Hepatocyte (in vitro differentiated cells): Measurements from ENCODE around the gene PDE1C. TPM values are rescaled to one million over a fixed set of nuclear protein-coding genes. Genes with fewer than 3 reads are reported as not detected.

Experiments used
- DNase-seq: peaks from one replicate; pipeline ENCODE4 v3.0.0-alpha.2; 2016; ENCODE audit warnings: low spot score
- H2AFZ ChIP-seq: fragments of 200-600 bp; sonication (generic); 2 replicates; pipeline ENCODE4 v1.6.0; 2016; ENCODE audit warnings: antibody characterized with exemption, mild to moderate bottlenecking
- H3K27ac ChIP-seq: fragments of 200-600 bp; sonication (generic); 2 replicates; pipeline ENCODE4 v1.5.1; 2016; ENCODE audit warnings: mild to moderate bottlenecking
- H3K27me3 ChIP-seq: fragments of 200-600 bp; sonication (generic); 2 replicates; pipeline ENCODE4 v1.6.1; 2016
- H3K36me3 ChIP-seq: fragments of 200-600 bp; sonication (generic); replicated peaks from 2 replicates; pipeline ENCODE4 v1.5.1; 2016; ENCODE audit warnings: low read depth; ENCODE audit not compliant: insufficient read depth
- H3K4me1 ChIP-seq: fragments of 200-600 bp; sonication (generic); 2 replicates; pipeline ENCODE4 v1.5.1; 2016; ENCODE audit warnings: mild to moderate bottlenecking, moderate library complexity; ENCODE audit not compliant: insufficient read depth
- H3K4me2 ChIP-seq: fragments of 200-600 bp; sonication (generic); 2 replicates; pipeline ENCODE4 v1.6.0; 2016
- H3K4me3 ChIP-seq: fragments of 200-600 bp; sonication (generic); 2 replicates; pipeline ENCODE4 v1.5.1; 2016; ENCODE audit warnings: mild to moderate bottlenecking
- H3K79me2 ChIP-seq: fragments of 200-600 bp; sonication (generic); 2 replicates; pipeline ENCODE4 v1.6.0; 2017; ENCODE audit warnings: mild to moderate bottlenecking
- H3K9me2 ChIP-seq: fragments of 200-600 bp; sonication (generic); replicated peaks from 2 replicates; pipeline ENCODE4 v1.6.0; 2017; ENCODE audit warnings: mild to moderate bottlenecking; ENCODE audit not compliant: insufficient read depth
- H3K9me3 ChIP-seq: fragments of 200-600 bp; sonication (generic); 2 replicates; pipeline ENCODE4 v1.5.1; 2016; ENCODE audit warnings: low read depth, mild to moderate bottlenecking
- H4K20me1 ChIP-seq: fragments of 200-600 bp; sonication (generic); 2 replicates; pipeline ENCODE4 v1.6.0; 2016; ENCODE audit warnings: mild to moderate bottlenecking; ENCODE audit not compliant: insufficient read depth, poor library complexity, severe bottlenecking
- CTCF ChIP-seq: fragments of 200-600 bp; sonication (generic); IDR thresholded peaks from 2 replicates; pipeline ENCODE4 v1.5.1; 2016; ENCODE audit warnings: antibody characterized with exemption, mild to moderate bottlenecking; ENCODE audit not compliant: poor library complexity
- EZH2 ChIP-seq: fragments of 200-600 bp; sonication (generic); IDR thresholded peaks from 2 replicates; pipeline ENCODE4 v1.6.1; 2016; ENCODE audit warnings: antibody characterized with exemption, mild to moderate bottlenecking, borderline replicate concordance
- EZH2phosphoT487 ChIP-seq: fragments of 200-600 bp; sonication (generic); IDR thresholded peaks from one replicate; pipeline ENCODE4 v1.6.1; 2018; ENCODE audit warnings: antibody characterized with exemption, mild to moderate bottlenecking, low read depth, moderate library complexity; ENCODE audit not compliant: unreplicated experiment, severe bottlenecking
- WGBS: methylation state at CpG from one replicate; pipeline ENCODE4 v1.1.6; 2016; ENCODE audit warnings: low lambda C conversion rate; ENCODE audit errors: missing lambda C conversion rate; 5-methylcytosine and 5-hydroxymethylcytosine counted together
- polyA plus RNA-seq: library from polyadenylated mRNA; unstranded; fragments of >200 nt; fragmentation: Nextera tagmentation; extraction: Ambion mirVana; gene quantifications from 2 replicates; pipeline ENCODE4 v1.2.1, GENCODE V29; 2016
- total RNA-seq: library from RNA; depleted of rRNA; stranded (reverse); fragments of >200 nt; gene quantifications from 2 replicates; pipeline ENCODE4 v1.2.3, GENCODE V29; 2014

PDE1C gene
- total and polyA plus RNA-seq, 2 experiments from 2014 or later, result 1.8 to 5.0 TPM

- H3K9me2 ChIP-seq, result no peaks in the 10 kb centered on the region
- H3K4me1 ChIP-seq, result no peaks in the 10 kb centered on the region
- WGBS, result 94% methylated on average over 4 of the region's 4 CpGs
- no peak for DNase-seq
- H3K79me2 ChIP-seq, result no peaks in the 10 kb centered on the region
- H3K27ac ChIP-seq, result no peak overlapping the region
- no peak overlapping the region for H2AFZ ChIP-seq
- no peaks in the 10 kb centered on the region for H3K36me3 ChIP-seq
- H3K9me3 ChIP-seq, result no peaks in the 10 kb centered on the region
- H3K4me3 ChIP-seq, result no peak overlapping the region
- no peak overlapping the region for H3K4me2 ChIP-seq
- TF ChIP-seq CTCF (no peak), EZH2phosphoT487 (no peak), EZH2 (no peak)
- H3K27me3 ChIP-seq, result no peaks in the 10 kb centered on the region
- H4K20me1 ChIP-seq, result no peaks in the 10 kb centered on the region
Measured at GRCh38 chr7:31874631-31875386, 195.4 kb downstream of the PDE1C start.

DNA sequence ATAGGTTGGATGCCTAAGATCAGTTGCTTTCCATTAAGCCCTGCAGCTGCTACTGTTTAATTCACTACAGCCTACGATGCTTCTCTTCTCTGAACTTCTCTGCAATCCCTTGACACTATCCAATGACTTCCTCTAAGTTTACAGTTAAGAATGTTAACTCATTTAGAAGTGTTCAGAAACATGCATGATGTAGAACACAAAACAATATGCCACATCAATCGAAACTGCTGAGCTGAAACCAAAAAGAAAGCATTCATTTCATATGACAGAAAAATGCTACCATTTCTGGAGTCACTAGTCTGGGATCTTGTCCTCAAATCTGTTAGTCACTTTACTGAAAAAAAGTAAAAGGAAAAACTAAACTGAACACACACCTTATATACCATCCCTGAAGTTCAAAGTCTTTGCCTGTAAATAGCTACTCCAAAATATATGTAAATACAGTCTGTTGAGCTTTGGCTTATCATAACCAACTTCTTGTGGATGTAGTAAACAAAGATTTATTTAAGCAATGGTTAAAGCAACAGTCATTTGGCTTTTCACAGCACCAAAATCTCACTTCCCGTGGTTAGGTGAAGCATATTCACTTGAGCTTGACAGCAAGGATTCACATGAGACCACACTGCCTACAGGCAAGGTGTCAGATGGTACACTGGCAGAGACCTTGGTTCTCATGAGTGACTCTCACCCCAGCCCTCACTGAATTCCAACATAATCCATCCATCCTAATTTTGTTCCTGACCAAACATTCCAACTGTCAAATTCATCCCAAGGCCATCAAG lies 196.2 kb downstream of the PDE1C start:
- no peaks in the 10 kb centered on the region for H3K36me3 ChIP-seq
- no peaks in the 10 kb centered on the region for H4K20me1 ChIP-seq
- no peaks in the 10 kb centered on the region for H3K4me1 ChIP-seq
- no peak overlapping the region for H3K27ac ChIP-seq
- no peaks in the 10 kb centered on the region for H3K9me3 ChIP-seq
- no peaks in the 10 kb centered on the region for H3K27me3 ChIP-seq
- WGBS, result 75% methylated on average over 3 of the region's 3 CpGs
- no peak overlapping the region for H2AFZ ChIP-seq
- H3K4me2 ChIP-seq, result no peak overlapping the region
- TF ChIP-seq EZH2 (no peak), CTCF (no peak), EZH2phosphoT487 (no peak)
- H3K9me2 ChIP-seq, result no peaks in the 10 kb centered on the region
- H3K79me2 ChIP-seq, result no peaks in the 10 kb centered on the region
- DNase-seq, result no peak
- no peak overlapping the region for H3K4me3 ChIP-seq

DNA sequence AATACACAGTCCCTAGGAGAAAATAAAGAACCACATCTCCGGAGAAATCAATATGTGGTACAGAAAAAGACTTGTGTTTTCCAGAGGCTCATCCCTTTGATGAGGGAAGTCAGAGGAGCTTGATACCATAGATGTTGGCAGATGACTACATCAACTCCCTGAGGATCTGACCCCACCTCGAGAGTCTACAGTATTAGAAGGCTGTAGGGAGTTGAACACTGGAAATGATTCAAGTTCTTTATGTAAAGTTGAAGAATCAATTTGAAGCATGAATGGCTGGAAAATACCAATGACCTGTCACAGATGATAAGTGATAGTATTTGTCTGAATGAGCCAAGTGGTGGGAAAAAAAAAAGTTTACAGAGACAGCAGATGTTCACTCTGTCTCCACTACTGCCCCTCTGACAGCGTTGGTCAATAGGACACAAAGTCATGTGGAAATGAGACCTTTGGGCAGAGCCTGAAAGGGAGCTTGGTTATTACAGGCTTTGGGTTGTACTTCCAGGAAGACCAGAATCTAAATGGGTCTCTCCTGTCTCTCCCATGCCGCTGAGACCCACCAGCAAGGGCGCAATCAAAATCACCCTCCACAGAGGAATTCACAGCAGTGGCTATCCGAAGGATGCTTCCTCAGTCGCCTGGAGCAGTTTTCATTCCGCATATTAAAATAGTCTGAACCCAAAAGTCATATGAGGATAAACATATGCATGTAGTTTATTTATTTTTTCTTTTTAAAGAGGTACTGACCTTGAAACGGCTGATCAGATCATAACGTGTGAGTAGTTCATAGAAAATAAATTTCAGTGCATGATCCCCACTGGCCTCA lies 197.4 kb downstream of the PDE1C start:
- H3K4me3 ChIP-seq, result no peak overlapping the region
- no peaks in the 10 kb centered on the region for H3K36me3 ChIP-seq
- no peak overlapping the region for H3K4me2 ChIP-seq
- H3K79me2 ChIP-seq, result no peaks in the 10 kb centered on the region
- no peak for DNase-seq
- no peaks in the 10 kb centered on the region for H3K9me3 ChIP-seq
- TF ChIP-seq CTCF (no peak), EZH2phosphoT487 (no peak), EZH2 (no peak)
- no peaks in the 10 kb centered on the region for H3K27me3 ChIP-seq
- no peak overlapping the region for H3K27ac ChIP-seq
- H3K4me1 ChIP-seq, result no peaks in the 10 kb centered on the region
- no peaks in the 10 kb centered on the region for H4K20me1 ChIP-seq
- WGBS, result 92% methylated on average over 10 of the region's 10 CpGs
- H3K9me2 ChIP-seq, result no peaks in the 10 kb centered on the region
- no peak overlapping the region for H2AFZ ChIP-seq
